ENCODE data around the gene SMIM10L1.

The SMIM10L1 gene

DNA sequence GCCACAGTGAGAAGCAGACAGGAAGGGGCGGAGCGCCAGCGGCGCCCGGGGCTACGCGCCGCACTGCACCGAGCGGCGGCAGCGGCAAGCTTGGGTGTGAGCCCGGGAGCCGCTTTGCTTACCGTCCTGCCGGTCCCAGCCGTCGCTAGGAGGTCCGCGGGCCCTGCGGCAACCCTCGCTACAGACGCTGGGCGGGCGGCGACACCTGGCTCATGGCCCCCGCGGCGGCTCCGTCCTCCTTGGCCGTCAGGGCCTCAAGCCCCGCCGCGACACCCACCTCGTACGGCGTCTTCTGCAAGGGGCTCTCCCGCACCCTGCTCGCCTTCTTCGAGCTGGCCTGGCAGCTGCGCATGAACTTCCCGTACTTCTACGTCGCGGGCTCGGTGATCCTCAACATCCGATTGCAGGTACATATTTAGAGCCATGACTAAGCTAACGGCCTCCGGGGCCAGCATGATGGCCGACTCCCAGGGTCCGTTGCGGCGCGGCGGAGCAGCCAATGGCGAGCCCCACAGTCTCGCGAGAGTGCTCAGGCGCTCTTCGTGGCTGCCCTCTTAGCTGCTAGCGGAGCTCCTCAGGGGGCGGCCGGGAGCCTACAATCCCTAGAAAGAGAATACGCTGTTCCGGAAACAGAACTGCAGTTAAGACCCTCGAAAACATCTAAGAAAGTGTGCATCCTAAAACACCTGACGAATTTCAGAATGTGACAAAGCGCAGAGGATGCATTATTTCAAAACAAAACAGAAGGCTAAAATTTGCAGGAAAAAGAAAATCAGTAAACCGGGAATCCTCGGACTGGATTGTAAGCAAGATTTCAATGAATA, at the start of gene SMIM10L1:
Gene SMIM10L1 (plus strand): TSS at position 50 of the 824 bp plus-strand sequence. CDS start 163 bp downstream, at position 213.
- DNase-seq (ENCODE audit: low read depth), result peak; percentile 78

DNA sequence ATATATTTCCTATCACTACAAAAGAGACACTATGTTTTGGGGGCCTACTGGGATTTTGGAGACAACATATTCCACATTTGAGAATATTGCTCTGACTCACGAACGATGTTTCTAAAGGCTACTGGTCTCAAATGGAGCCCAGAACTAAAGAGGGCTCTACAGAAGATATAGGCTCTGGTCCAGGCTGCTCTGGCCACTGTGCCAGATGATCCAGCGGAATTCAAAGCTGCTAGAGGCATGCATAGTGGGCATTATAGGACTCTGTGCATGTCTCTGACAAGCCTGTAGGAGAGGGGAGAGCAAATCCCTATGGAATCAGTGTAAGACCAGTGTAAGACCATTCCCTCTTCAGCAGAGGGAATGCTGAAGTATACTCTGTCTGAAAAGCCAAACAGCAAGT, 40.6 kb upstream of the SMIM10L1 start:
- no peak for DNase-seq (ENCODE audit: low read depth)

DNA sequence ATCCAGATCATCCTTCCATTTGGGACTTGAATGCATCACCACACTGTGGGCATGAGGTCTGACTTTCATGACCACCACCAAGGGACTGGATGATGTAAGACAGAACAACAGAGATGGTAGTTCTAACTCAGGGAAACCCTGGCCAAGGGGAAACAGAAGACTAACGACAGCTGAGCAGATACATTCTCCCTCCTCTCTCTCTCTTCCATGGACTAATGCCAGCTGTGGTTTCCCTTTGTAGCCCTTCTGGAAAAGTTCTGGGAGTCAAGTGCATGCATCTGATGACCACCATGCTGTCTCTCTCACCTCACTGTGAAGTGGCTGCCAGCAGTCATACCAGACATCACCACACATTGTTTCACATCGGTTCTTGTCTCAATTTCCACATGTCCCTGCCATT, 40.0 kb upstream of the SMIM10L1 start:
- no peak for DNase-seq (ENCODE audit: low read depth)

DNA sequence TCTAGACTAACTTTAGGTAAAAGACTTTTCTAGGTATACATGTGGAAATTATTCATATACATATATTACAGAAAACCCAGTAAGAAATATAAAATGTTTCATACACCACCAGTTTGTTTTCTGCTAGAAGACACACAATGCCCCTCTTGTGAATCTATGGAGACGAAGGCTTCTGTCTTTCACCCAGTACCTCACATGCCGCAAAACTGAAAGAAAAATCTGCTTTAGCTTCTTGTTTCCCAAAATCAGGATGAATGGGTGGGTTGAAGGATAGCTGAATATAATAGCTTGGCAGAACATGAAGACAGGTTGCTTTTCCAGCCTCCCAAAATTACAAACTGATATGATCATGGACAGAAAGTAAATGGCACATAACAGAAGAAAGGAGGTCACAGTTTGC, 37.8 kb upstream of the SMIM10L1 start:
- DNase-seq (ENCODE audit: low read depth), result no peak

DNA sequence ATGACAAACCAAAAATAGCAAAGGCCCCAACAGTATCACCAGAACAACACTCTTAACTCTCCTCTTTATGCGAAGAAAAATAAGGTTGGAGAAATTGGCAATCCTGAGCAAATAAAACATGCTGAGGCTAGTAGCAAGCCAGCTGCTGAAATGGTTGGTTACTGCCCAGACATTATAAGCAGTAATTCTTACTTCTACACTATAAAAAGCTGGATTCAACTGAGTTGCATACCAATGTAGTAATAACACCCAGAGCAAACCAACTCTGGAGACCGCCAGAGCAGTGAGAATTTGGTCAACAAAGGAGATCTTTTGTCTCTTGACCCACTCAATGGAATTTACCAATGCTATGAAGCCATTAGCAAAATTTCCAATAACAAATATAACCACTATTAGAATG, 37.2 kb upstream of the SMIM10L1 start:
- no peak for DNase-seq (ENCODE audit: low read depth)

DNA sequence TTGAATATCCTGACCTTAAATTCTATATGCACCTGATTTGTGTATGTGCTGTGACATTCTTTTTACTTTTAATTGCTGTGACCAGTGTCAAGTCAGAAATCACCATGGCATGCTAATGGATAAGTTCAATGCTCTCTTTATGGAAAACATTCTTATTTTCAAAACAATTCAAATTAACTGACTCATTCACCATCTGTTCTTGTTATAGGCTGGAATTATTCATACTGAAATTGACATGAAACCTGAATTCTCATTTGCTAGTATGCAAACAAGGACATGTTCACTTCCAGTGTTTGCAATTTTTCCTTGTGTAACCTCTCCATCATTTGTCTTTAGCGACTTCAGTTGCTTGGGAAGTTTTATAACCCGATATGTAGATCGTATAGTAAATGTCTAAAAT, 36.7 kb upstream of the SMIM10L1 start, which contains the start of gene TAS2R30:
Gene TAS2R30 (minus strand): TSS at position 340 of the 400 bp plus-strand sequence. CDS start 400 bp downstream, outside the sequence.
- DNase-seq (ENCODE audit: low read depth), result no peak

DNA sequence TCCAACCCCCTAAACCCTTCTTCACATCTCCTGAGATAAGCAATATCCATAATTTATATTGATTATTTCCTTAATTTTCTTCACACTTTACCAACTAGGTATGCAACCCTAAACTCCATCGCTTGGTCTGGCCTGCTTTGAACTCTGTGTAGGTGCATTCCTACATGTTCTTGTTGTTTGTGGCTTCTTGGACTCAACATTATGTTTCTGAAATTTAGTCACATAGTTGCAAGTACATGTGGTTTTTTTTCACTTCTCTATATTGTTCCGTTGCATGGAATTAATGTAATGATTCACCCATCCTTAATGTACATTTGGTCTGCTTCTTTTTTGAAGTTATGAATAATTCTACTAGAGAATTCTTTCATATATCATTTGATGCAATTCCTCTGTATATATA, 34.9 kb upstream of the SMIM10L1 start:
- no peak for DNase-seq (ENCODE audit: low read depth)

DNA sequence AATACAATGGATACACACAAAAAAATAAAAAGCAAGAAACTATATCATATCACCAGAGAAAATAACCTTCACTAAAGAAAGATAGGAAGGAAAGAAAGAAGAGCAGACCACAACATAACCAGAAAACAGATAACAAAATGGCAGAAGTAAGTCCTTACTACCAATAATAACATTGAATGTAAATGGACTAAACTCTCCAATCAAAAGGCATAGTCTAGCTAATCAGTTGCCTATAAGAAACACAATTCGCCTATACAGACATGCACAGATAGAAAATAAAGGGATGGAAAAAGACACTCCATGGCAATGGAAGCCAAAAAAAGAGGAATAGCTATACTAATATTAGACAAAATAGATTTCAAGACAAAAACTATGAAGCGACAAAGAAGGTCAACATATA, 27.6 kb upstream of the SMIM10L1 start:
- no peak for DNase-seq (ENCODE audit: low read depth)

DNA sequence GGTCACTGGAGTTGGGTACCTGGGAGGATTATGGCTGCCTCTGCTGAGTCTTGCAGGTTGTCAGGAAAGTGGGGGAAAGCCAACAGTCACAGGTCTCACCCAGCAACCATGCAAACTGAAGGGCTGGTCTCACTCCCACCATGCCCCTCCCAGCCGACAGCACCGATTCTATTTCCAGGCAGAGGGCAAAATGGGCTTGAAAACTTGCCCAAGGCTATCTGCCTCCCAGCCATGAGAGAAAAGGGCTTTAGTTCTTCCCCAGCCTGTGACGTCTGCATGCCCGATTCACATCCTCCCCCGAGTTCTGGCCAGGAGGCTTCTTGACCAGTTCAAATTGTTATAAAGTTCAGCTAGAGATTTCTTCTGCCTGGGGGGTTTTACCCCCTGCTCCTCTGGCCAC, 26.7 kb upstream of the SMIM10L1 start:
- DNase-seq (ENCODE audit: low read depth), result no peak

DNA sequence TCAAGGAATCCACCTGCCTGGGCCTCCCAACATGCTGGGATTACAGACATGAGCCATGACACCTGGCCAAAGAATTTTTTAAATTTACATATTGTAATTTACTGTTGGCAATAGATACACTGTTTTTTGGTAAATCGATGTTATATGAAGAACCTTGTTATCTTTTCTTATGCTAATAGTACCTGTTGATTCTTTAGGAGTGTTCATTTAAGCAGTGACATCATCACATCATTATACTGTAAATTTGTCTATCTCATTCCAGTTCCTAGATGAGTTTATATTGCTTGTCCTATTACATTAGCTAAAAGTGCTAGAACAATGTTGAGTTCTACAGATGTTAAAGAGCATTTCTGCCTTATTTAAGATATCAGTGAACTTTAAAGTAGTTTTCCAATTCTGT, 23.6 kb upstream of the SMIM10L1 start:
- DNase-seq (ENCODE audit: low read depth), result no peak

DNA sequence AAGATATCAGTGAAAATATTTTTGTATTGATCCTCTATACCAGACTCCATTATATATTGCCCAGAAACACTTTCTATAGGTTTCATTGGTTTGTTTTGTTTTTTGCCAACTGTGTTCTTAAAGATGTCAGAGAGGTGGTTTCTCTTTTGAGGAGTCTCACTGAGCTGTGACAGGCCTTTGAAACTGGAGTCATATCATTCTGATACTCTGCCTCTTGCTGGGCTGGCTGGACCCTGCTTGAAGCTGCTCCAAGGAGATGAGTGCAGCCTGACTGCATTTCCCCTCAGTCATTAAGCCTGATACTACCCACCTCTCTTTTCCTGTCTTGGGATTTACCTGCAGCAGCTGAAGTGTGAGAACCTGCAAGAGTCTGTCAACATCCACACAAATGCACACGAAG, 20.2 kb upstream of the SMIM10L1 start:
- DNase-seq (ENCODE audit: low read depth), result no peak

DNA sequence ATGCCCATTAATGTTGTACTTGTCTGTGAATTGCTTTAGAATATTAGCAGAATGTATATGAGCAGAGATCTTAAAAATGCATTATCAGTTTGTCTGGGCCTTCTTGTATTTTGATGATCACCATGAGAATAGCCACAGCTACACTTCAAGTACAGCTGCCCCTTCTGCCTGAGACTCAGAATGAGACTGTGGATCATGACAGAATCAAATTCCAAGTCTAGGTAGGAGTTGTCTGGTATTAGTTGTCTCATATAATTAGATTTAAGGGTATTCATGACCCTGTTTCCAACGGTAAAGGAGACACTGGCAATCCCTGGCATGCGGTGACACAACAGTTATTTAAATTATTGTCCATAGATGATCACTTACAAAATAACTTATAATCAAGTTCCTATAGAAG, 18.3 kb upstream of the SMIM10L1 start:
- no peak for DNase-seq (ENCODE audit: low read depth)

DNA sequence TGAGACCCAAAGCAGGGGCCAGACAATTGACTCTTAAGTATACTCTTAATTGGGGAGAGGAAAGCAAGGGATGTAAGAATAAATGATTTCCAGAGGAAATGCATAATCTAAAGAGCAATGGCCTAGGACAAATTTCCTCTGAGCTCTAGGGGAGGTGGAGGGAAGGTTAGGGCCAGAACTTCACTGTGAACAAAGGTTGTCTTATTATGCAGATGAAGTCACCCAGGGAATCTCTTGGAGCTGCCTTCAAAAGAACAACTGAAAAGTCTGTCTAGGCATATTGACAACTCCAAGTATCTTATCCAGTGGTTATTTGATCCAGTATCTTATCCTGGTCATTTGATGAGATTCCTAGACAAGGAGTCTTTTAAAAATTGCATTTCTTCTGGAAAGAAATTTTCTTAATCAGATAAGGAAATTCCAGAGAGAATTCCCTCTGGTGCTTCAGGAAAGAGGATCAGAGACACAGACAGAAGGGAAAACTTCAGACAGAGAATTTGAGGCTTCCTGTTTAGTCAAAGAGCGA, 16.5 kb upstream of the SMIM10L1 start:
- no peak for DNase-seq (ENCODE audit: low read depth)

DNA sequence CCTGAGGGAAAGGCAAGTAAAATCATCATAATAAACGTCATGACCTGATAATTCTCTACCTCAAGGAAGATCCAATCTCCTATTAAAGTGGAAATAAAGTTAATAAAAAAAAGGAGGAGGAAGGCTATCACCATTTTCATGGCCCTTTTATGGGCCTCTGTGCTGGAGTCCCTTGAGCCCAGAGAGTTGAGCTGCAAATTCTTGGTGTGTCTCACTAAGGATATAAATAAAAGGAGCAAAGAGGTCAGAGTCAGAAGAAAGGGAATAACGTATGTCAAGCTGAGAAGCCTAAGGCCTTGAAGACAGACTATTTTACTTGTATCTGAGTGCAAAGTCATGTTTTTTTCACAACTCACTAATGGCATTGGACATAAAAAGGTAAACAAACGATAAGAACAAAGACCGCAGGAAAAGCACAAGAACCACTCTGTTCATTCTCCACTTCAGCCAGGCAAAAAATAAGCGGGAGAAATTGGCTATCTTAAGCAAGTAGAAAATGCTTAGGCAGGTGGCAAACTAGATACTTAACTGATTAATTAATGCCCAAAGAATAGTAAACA, 12.0 kb upstream of the SMIM10L1 start:
- DNase-seq (ENCODE audit: low read depth), result no peak

DNA sequence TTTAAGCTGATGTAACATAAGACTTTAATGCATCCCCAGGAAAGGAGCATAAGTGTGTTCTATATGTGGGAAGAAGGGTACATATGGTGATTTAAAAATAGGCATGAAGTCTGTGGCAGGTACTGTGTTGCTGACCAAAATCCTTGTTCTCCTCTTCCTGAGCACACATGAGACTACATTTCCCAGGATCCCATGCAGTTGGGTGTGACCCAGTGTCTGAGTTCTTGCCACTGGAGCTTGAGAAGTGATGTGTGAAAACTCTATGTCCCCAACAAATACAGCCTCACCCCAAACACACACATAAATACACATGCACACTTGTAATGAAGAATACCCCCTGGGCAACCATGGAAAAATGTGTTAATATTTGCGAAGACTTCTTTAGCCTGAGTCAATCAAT, 8.5 kb upstream of the SMIM10L1 start:
- no peak for DNase-seq (ENCODE audit: low read depth)

DNA sequence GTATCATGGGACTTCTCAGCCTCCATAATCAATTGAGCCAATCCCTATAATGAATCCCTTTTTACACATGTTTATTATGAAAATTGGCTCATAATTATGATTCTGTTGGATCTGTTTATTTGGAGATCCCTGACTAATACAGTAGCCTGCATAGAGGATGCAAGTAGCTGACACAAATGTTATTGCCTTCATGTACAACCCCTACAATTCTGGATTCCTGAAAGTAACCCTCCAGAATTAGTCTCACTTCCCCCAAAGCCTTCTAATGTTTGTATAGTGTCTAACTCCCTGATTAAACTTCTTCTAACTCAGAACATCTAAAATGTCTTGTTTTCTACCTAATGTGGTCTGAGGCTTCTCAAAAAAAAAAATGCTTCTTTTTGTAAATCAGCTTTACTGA, 6.6 kb upstream of the SMIM10L1 start:
- no peak for DNase-seq (ENCODE audit: low read depth)

DNA sequence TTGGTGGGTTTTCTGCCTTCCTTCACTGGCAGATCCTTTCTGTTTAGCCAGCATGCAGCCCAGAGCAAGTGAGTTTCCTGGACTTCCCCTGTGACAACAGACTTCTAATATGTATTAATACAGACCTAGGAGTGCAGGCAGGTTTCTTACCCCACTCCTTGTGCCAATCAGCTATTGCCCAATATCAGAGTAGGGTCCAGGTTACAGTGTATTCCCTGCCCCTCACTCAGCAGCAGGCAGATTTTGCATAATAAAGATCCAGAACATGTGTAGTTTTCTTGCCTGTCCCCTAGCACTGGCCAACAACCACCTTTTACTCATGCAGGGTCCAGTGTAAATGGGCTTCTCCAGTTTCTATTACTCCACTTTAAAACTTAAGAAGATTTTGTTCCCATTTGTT, 4.7 kb upstream of the SMIM10L1 start:
- no peak for DNase-seq (ENCODE audit: low read depth)

DNA sequence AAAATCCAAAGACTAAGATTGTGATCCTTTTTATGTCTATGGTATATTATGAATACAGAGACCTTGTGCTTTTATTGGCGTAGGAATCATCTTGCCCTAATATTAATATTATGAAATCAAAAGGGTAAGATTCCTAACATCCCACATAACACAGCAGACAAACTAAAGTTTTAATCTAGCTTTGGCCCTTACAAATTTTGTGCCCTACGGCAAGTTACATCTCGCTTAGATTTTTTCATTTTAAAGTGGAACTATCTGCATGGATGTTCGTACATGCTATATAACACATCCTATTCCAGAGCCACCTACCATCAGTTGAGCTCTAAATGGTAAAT, 217 bp upstream of the SMIM10L1 start:
- DNase-seq (ENCODE audit: low read depth), result no peak

DNA sequence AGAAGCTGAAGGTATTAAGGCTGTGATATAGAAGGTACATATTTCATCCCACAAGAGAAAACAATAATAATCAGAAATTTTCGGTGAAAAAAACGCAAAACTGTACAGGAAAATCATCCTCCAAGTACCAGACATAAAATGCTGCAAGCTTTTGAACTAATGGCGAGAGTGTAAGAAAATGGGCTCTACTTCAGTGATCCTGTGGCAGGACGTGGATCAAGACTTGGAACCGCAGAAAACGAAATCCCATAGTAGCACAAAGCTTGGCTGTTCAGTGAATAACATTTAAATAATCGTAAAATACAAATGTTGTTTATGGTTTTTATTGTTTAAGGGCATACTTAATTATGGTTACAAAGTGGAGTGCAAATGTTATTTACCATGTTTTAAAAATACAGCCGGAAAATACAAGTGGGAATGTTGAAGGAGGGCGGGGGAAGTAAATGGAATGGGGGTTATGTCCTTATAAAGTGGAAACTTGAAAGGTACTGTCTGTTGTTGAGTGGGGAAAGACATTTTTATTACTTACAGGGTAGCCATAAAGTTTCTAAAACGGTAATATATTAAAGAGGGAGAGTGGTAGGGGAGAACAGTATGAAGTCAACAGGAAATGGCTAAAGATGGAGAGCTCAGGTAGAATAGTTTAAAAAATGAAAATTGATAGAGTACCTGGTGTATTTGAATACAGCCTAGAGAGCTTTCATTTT, 1.1 kb downstream of the SMIM10L1 start:
- no peak for DNase-seq (ENCODE audit: low read depth)

DNA sequence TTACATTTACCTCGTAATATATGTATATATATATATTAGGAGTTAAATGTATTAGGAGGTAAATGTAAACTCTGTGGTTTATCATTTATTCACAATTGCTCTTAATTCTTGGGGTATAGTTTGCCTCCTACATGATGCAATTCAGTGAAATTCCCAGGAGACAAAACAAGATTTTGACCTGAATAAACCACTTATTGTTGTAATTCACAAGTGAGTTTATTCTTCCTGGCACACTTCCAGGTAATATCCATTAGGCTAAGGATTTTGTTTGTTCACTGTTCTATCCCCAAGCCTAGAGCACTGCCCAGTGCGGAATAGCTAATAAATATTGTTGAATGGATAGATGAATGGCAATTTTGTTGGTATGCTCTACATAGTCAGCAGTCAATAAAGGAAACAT, 3.0 kb downstream of the SMIM10L1 start:
- DNase-seq (ENCODE audit: low read depth), result no peak

DNA sequence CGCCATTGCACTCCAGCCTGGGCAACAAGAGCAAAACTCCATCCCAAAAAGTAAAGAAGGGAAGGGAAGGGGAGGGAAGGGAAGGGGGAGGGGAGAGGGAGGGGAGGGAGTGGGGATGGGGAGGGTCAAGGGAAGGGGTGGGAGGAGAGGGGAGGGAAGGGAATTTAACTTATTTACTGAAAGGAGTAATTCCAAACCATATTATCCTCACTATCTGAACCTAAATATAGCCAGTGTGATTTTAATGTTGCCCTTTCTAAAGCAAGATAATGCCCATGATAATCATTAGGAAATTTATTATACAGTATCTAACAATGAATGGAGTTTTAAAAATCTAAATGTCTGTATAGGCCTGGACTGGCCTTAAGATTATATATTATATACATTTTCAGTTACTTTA, 7.3 kb downstream of the SMIM10L1 start:
- no peak for DNase-seq (ENCODE audit: low read depth)

DNA sequence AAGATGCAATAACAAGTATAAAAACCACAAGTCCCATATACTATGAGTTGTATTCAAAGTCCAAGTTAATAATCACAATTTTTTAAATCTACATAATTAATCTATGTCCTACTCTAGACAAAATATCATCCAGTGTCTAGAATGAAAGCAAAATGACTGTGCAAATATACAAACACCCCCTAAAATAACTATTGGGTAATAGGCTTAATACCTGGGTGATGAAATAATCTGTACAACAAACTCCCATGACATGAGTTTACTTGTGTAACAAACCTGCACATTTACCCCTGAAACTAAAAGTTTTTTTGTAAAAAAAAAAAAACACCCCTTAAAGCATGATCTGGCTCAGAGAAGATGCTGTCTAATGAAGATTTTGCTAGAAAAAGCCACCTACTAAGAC, 11.5 kb downstream of the SMIM10L1 start:
- no peak for DNase-seq (ENCODE audit: low read depth)

DNA sequence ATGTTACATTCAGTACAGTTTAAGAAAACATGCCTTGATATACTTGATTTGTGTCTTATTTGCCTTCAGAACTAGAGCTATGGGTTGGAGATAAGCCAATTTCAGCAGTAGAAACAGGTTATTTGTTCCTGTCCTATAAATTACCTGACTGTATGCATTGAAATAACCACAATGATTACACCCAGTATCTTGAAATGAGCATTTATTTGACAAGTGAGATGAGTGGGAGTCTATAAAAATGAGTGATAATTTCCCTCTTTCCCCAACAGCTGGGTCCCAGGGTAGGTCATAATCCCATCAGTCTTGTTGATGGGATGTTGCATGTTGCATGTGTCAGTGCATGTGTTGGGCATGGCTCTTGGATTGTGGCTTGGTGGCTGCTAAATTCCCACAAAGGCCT, 12.0 kb downstream of the SMIM10L1 start:
- DNase-seq (ENCODE audit: low read depth), result no peak

Measured in non-pigmented ciliary epithelial cell (primary cell).